H1 (cell line): ENCODE measurements around the gene RABEP1. TPM values are rescaled to one million over a fixed set of nuclear protein-coding genes. Genes with fewer than 3 reads are reported as not detected.

Experiments used
- ATF2 ChIP-seq: IDR thresholded peaks from 2 replicates; pipeline ENCODE4 v1.6.1; 2012; ENCODE audit warnings: low read length, inconsistent platforms
- CHD7 ChIP-seq: fragments of 300-600 bp; sonication (generic); IDR thresholded peaks from 2 replicates; pipeline ENCODE4 v1.7.1; 2012; ENCODE audit warnings: low read length, moderate library complexity, mild to moderate bottlenecking, inconsistent platforms; ENCODE audit not compliant: insufficient replicate concordance
- CTCF ChIP-seq, 3 experiments: IDR thresholded peaks; 1 replicate in 2 of 3; 2 replicates in 1 of 3; pipeline versions ENCODE4 v1.5.1 to v1.6.1; 2011; ENCODE audit warnings: low read length in 3 of 3, mild to moderate bottlenecking in 3 of 3, inconsistent platforms in 2 of 3, low read depth in 1 of 3, moderate library complexity in 1 of 3; ENCODE audit not compliant: insufficient read depth in 1 of 3; ENCODE audit errors: control extremely low read depth in 1 of 3
- EZH2 ChIP-seq: fragments of 200-600 bp; sonication (generic); IDR thresholded peaks from 2 replicates; pipeline ENCODE4 v1.7.1; 2012; ENCODE audit warnings: low read depth, mild to moderate bottlenecking, moderate library complexity, low read length, inconsistent platforms; ENCODE audit not compliant: severe bottlenecking
- NRF1 ChIP-seq: IDR thresholded peaks from 2 replicates; pipeline ENCODE4 v1.6.1; 2011; ENCODE audit warnings: mild to moderate bottlenecking, low read depth, low read length, improper control_type of control experiment
- SP2 ChIP-seq: IDR thresholded peaks from 2 replicates; pipeline ENCODE4 v1.6.1; 2012; ENCODE audit warnings: mild to moderate bottlenecking, low read length, inconsistent platforms
- TAF7 ChIP-seq: optimal IDR thresholded peaks from 2 replicates; pipeline ENCODE3; 2011; ENCODE audit warnings: low read depth, mild to moderate bottlenecking, inconsistent platforms, low read length, moderate library complexity, borderline replicate concordance
- polyA plus RNA-seq, 7 experiments: library from polyadenylated mRNA; depleted of rRNA in 3 of 7; stranded (reverse) in 5 of 7; unstranded in 2 of 7; fragments of >200 nt in 5 of 7; fragments of 200-250 nt in 2 of 7; gene quantifications; 1 replicate in 5 of 7; 2 replicates in 1 of 7; 4 replicates in 1 of 7; pipeline versions ENCODE4 v1.2.1 to v1.2.3, GENCODE V29; 2011 to 2013; ENCODE audit warnings: missing spikeins in 2 of 7, mixed read lengths in 2 of 7
- total RNA-seq: library from RNA; stranded (reverse); fragmentation: NEBNext Ultra II Directional; extraction: Animal tissue kit (Norgen Biotek cat#: 25700); gene quantifications from 2 replicates; pipeline ENCODE4 v1.2.1, GENCODE V29; 2021

RABEP1 gene
- total and polyA plus RNA-seq, 2 of the 8 experiments (the other 6 are each of a cell fraction or from before 2014, with no cell fraction given) = 8.5 to 52.3 TPM

- TF ChIP-seq CHD7 (no peak), NRF1 (no peak), ATF2 (no peak), EZH2 (no peak), SP2 (no peak), TAF7 (no peak), CTCF (IDR thresholded peaks at IDR 0.05; ENCODE audit: control extremely low read depth in 1 of 3, insufficient read depth in 1 of 3, low read depth in 1 of 3, low read length in 3 of 3) (no peak)
Observed at GRCh38 chr17:5364696-5365095, 82.6 kb downstream of the RABEP1 start (continued).
